Memory B cell (primary cell): ENCODE measurements around the gene PEG3.
A peak's percentile ranks its signal among the peaks of the same experiment; 100 is the strongest.
"Not testable (repeated sequence)": the region's sequence is repeated elsewhere in the genome, so short reads cannot be mapped to it uniquely, and the experiment has no call there.

Experiments
- ATAC-seq: fragments of 150-1000 bp; cut with Tn5 transposase; 2 replicates; pipeline ENCODE4 v1.10.0; 2021; ENCODE audit warnings: low read depth, mild to moderate bottlenecking, moderate library complexity
- DNase-seq, 2 donors: peaks; one replicate each; pipeline ENCODE4 v3.0.0; 2022; ENCODE audit warnings: low spot score in 2 of 2
- H3K27ac Mint-ChIP-seq: one replicate; pipeline ENCODE4 v1.8.0; 2022; ENCODE audit warnings: mild to moderate bottlenecking, moderate library complexity, mixed read lengths
- H3K27me3 Mint-ChIP-seq: one replicate; pipeline ENCODE4 v1.8.0; 2022; ENCODE audit warnings: mixed read lengths
- H3K36me3 Mint-ChIP-seq: one replicate; pipeline ENCODE4 v1.8.0; 2022; ENCODE audit warnings: mild to moderate bottlenecking, mixed read lengths
- H3K4me1 Mint-ChIP-seq: one replicate; pipeline ENCODE4 v1.8.0; 2022; ENCODE audit warnings: mixed read lengths
- H3K4me3 Mint-ChIP-seq: one replicate; pipeline ENCODE4 v1.8.0; 2022; ENCODE audit warnings: mild to moderate bottlenecking, moderate library complexity, mixed read lengths
- H3K9me3 Mint-ChIP-seq: one replicate; pipeline ENCODE4 v1.8.0; 2022; ENCODE audit warnings: mixed read lengths

Gene PEG3

DNA sequence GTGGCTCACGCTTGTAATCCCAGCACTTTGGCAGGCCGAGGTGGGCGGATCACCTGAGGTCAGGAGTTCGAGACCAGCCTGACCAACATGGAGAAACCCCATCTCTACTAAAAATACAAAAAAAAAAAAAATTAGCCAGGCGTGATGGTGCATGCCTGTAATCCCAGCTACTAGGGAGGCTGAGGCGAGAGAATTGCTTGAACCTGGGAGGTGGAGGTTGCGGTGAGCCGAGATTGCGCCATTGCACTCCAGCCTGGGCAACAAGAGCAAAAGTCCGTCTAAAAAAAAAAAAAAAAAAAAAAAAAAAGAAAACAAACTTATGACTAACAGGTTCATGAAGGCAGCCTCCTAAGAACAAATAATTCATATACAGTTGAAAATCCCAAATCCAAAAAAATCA lies 19.9 kb upstream of the PEG3 start:
- H3K4me3 Mint-ChIP-seq, H3K27ac Mint-ChIP-seq, H3K36me3 Mint-ChIP-seq, H3K9me3 Mint-ChIP-seq, ATAC-seq, H3K4me1 Mint-ChIP-seq, H3K27me3 Mint-ChIP-seq, DNase-seq: not testable (repeated sequence)

DNA sequence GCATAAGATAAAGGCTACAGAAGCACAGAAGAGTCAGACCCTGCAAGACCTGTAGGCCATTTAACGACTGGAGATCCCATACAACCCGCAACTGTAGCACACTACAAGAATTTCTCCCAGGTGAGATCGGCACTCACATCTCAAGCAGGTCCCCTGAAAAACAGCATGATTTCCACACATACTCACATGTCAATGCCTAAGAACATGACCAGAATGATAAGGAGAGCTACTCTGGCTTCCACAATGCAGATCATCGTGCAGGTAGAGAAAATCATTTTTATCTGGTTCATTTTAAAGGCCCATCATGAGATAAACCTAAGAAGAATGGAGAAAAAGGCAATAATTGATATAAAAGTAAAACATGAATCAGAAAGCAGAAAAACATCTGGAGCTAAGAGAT lies 17.5 kb upstream of the PEG3 start:
- H3K9me3 Mint-ChIP-seq = peaks cover 7% of the 10 kb centered on the region
- H3K4me1 Mint-ChIP-seq = no peaks in the 10 kb centered on the region

DNA sequence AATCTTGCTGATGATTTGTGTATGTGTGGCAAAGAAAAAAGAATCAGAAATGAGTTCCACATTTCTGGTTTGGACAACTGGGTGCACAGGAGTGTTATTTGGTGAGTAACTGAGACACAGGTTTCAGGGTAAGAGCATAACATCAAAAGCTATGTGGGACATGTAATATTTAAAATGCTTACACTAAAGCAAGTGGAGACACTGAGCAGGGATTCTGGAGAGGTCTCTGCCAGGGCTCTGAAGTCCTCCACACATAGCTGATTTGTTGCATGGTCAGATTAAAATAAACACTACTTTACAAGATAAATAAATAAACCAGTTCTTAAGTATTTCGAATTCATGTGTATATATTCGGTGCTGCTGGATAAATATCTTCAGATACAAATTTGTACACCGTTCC lies 16.3 kb upstream of the PEG3 start:
- DNase-seq = no peak

More for the DNA sequence above, 17.5 kb upstream of the PEG3 start:
- no peak for DNase-seq
- Mint-ChIP-seq H3K27me3 (peaks cover 1% of the 10 kb centered on the region), H3K4me3 (no peak overlapping the region), H3K36me3 (peaks cover 3% of the 10 kb centered on the region), H3K27ac (no peak overlapping the region)
- ATAC-seq = no peak

DNA sequence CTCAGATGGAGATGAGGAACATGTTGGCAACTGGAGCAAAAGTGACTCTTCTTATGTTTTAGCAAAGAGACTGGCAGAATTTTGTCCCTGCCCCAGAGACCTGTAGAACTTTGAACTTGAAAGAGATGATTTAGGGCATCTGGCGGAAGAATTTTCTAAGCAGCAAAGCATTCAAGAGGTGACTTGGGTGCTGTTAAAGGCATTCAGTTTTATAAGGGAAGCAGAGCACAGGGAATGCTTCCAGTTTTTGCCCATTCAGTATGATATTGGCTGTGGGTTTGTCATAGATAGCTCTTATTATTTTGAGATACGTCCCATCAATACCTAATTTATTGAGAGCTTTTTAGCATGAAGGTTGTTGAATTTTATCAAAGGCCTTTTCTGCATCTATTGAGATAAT lies 11.8 kb upstream of the PEG3 start:
- not testable (repeated sequence) for ATAC-seq, H3K27me3 Mint-ChIP-seq, H3K4me3 Mint-ChIP-seq, DNase-seq, H3K36me3 Mint-ChIP-seq, H3K27ac Mint-ChIP-seq, H3K4me1 Mint-ChIP-seq
- peaks cover 13% of the 10 kb centered on the region for H3K9me3 Mint-ChIP-seq

More for the DNA sequence above, 16.3 kb upstream of the PEG3 start:
- no peaks in the 10 kb centered on the region for H3K4me1 Mint-ChIP-seq
- H3K4me3 Mint-ChIP-seq = no peak overlapping the region
- peaks cover 1% of the 10 kb centered on the region for H3K27me3 Mint-ChIP-seq
- H3K9me3 Mint-ChIP-seq = peaks cover 9% of the 10 kb centered on the region
- no peak overlapping the region for H3K27ac Mint-ChIP-seq
- no peak for ATAC-seq
- H3K36me3 Mint-ChIP-seq = peaks cover 5% of the 10 kb centered on the region

DNA sequence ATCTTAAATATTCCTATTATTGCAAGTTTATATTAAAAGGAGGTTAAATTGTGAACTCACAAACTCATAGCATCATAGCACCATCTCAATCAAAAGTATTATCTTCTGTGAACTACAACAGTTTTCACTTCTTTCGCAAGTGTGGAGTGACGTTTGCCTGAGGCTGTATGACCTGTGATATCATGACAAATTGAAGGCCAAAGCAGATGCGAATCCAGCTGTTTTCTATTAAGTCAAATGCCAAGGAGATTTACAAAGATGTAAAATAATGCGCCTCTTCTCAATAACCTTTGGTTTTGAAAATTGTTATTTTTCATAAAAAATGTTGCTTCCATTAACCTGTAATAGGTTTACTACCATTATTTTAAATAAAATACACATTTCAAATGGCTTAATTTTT lies 7.6 kb upstream of the PEG3 start:
- ATAC-seq (no peak), DNase-seq (no peak)
- no peak overlapping the region for H3K4me3 Mint-ChIP-seq
- no peaks in the 10 kb centered on the region for H3K4me1 Mint-ChIP-seq
- H3K27me3 Mint-ChIP-seq = no peaks in the 10 kb centered on the region
- peaks cover 13% of the 10 kb centered on the region for H3K9me3 Mint-ChIP-seq
- no peak overlapping the region for H3K27ac Mint-ChIP-seq
- H3K36me3 Mint-ChIP-seq = peaks cover 2% of the 10 kb centered on the region

DNA sequence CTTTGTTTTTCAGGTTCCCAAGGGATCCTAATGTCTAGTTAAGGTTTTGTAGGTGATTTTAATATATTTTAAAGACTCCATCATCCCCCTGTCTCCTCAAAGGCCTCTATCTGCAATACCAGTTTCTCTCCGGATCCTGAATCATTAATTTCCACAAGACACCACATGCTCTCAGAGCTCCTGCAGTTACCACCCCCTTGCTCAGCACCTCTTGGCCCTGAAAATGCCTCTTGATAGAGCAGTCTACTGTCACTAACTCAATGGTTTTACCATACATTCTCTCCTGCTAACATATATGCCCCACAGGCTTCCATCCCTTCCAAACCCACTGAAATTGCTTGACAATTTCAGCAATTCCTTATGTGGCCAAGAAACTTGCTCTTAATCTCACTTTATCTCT lies 1.9 kb upstream of the PEG3 start:
- Mint-ChIP-seq H3K27me3 (peaks cover 6% of the 10 kb centered on the region), H3K4me1 (no peaks in the 10 kb centered on the region), H3K27ac (no peak overlapping the region), H3K36me3 (peaks cover 5% of the 10 kb centered on the region), H3K9me3 (peaks cover 11% of the 10 kb centered on the region), H3K4me3 (no peak overlapping the region)
- DNase-seq (no peak), ATAC-seq (no peak)

DNA sequence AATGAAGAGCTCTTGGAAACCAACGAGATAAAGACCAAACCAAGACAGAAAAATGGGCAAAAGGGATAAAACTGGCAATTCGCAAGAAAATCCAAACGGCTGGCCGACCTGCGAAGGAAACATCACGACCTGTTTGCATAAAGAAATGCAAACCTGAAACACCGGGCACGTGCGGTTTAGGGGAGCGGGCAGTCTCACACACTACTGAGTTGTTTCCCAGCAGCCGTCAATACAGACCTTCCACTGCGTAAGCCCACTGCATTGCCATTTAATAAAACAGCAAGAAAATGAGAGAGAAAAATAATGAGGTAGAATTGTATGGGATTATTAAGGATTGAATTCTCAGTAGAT lies 642 bp upstream of the PEG3 start:
- H3K4me3 Mint-ChIP-seq = no peak overlapping the region
- ATAC-seq (no peak), DNase-seq (no peak)
- H3K4me1 Mint-ChIP-seq = no peaks in the 10 kb centered on the region
- H3K27me3 Mint-ChIP-seq = peaks cover 6% of the 10 kb centered on the region
- H3K9me3 Mint-ChIP-seq = peaks cover 14% of the 10 kb centered on the region
- H3K27ac Mint-ChIP-seq = no peak overlapping the region
- peaks cover 5% of the 10 kb centered on the region for H3K36me3 Mint-ChIP-seq

DNA sequence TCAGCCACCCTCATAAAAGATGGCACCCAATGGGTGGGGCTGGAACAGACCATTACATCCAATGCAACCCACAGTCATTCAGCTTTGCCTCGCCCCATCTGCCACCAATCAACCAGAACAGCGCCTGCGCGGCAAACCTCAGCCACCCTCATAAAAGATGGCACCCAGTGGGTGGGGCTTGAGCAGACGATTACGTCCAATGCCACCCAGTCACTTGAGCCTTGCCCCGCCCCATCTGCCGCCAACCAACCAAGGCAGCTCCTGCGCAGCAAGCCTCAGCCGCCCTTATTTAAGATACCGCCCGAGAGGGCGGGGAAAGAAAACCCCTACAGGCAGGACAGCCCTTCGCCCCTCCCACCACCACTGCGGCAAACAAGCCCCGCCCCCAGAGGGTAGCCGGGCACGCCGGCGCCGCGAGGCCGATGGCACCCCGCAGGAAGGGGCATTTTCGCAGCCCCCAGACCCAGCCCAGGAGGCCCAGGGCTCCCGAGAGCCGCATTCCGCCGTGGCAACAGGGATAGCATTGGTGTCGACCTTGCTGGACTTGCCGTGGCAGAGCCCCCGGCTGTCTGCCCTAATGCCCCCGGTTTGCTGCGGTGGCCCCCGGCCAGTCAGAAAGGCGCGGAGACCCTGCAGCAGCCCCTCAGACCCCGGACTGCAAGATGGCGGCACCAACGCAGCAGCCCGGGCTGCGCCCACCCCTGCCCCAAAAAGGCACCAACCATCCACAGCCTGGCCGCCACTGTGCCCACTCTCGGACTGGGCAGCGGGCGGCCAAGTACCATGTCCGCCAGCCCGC lies 675 bp downstream of the PEG3 start:
- peaks cover 5% of the 10 kb centered on the region for H3K36me3 Mint-ChIP-seq
- ATAC-seq (no peak), DNase-seq (no peak)
- no peak overlapping the region for H3K27ac Mint-ChIP-seq
- peaks cover 21% of the 10 kb centered on the region for H3K9me3 Mint-ChIP-seq
- no peak overlapping the region for H3K4me3 Mint-ChIP-seq
- H3K4me1 Mint-ChIP-seq = no peaks in the 10 kb centered on the region
- peaks cover 6% of the 10 kb centered on the region for H3K27me3 Mint-ChIP-seq

DNA sequence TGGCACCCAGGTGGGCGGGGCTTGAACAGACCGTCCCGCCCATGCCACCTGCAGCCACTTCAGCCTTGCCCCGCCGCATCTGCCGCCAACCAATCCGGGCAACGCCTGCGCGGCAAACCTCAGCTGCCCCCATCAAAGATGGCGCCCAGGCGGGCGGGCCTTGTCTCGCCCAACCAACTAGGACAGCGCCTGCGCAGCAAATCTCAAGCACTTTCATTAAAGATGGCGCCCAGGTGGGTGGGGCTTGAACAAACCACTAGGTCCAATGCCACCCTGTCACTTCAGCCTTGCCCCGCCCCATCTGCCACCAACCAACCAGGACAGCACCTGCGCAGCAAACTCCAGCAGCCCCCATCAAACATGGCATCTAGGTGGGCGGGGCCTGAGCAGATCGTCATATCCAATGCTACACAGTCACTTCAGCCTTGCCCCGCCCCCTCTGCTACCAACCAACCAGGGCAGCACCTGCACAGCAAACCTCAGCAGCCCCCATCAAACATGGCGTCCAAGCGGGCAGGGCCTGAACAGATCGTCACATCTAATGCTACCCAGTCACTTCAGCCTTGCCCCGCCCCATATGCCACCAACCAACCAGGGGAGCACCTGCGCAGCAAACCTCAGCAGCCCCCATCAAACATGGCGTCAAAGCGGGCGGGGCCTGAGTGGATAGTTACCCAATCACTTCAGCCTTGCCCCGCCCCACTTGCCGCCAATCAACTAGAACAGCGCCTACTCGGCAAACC lies 1.4 kb downstream of the PEG3 start:
- no peaks in the 10 kb centered on the region for H3K4me1 Mint-ChIP-seq
- DNase-seq = no peak
- H3K27ac Mint-ChIP-seq = no peak overlapping the region
- H3K4me3 Mint-ChIP-seq = no peak overlapping the region
- peak; percentile 19 for ATAC-seq
- peaks cover 5% of the 10 kb centered on the region for H3K36me3 Mint-ChIP-seq
- H3K9me3 Mint-ChIP-seq = peaks cover 22% of the 10 kb centered on the region
- peaks cover 6% of the 10 kb centered on the region for H3K27me3 Mint-ChIP-seq

DNA sequence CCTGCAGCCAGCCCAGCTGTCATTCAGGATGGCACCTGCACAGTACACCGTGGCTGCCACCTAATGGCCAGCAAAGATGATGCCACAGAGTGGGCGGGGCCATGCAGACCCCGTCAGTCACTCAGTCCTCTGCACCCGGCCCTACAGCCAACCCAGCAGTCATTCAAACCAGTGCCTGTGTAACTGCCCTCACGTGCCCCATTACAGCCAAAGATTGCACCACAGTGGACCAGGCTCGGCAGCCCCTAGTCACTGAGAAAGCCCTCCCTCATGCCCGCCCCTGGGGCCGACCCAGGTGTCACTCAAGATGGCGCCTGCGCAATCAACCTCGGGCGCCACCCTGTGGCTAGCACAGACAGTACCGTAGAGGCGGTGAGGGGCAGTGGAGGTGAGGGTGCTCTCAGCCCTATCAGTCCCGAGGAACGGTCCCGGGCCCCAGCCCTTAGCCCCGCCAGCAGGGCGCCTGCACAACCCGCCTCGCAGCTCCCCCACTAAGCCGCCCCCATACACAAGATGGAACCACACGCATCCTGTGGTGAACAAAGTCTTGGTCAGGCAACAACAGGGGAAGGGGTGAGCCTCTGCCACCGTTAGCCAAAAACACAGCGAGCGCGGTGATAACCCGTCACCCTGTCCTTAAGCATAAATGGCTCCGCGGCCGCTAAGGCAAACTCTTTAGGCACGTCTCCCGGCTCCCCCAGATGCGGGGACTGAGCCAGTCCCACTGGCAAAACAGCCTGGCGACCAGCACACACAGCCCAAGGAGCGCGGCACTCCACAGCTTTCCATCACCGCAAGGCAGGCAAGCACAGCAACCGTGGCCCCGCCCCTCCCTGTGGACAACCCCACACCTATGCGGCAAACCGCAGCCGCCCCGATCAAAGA lies 2.3 kb downstream of the PEG3 start:
- ATAC-seq = no peak

DNA sequence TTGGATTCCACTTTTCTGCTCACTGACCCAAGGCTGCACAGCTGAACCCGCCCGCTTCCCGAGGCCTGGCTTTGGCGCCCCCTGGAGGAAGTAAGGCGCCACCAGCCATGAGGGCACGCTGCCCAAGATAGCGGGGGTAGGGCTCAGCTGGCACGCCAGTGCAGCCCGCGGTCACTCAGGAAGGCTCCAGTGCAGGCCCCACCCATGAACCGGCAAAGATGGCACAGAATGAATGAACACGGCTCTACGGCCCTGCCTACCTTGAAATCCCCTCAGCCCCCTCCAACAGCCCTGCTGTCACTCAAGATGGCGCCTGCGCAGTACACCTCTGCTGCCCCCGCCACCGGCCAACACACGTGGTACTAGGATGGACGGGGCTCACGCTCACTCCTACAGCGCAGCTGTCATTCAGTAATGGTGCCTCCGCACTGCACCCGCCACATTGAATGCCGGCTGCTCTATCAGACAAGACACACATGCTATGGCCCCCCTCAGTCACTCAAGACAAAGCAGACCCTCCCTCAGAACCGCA lies 3.0 kb downstream of the PEG3 start:
- Mint-ChIP-seq H3K4me3 (no peak overlapping the region), H3K27ac (no peak overlapping the region), H3K4me1 (no peaks in the 10 kb centered on the region), H3K36me3 (peaks cover 5% of the 10 kb centered on the region), H3K9me3 (peaks cover 23% of the 10 kb centered on the region), H3K27me3 (peaks cover 6% of the 10 kb centered on the region)
- ATAC-seq (no peak), DNase-seq (no peak)

More for the DNA sequence above, 2.3 kb downstream of the PEG3 start:
- peaks cover 23% of the 10 kb centered on the region for H3K9me3 Mint-ChIP-seq
- DNase-seq = no peak
- no peak overlapping the region for H3K27ac Mint-ChIP-seq
- no peaks in the 10 kb centered on the region for H3K4me1 Mint-ChIP-seq
- peaks cover 5% of the 10 kb centered on the region for H3K36me3 Mint-ChIP-seq
- H3K27me3 Mint-ChIP-seq = peaks cover 6% of the 10 kb centered on the region
- no peak overlapping the region for H3K4me3 Mint-ChIP-seq

DNA sequence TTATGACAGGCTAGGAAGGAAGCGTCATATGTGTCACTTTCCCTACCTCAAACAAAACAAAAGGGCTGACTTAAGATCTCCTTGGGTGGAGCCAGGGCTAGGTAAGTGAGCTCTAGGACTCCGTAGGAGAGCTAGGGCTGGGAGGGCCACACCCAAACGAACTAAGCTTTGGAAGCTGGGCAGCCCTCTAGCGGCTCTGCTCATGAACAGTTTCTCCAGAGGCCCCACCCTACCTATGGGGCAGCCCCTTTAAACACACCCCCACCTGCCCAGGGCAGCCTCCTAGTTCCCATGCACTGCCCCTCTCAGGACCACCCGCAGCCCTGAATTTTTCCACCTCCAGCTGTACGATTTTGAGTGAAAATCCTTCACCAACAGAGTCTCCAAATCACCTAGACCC lies 3.5 kb downstream of the PEG3 start:
- DNase-seq (no peak), ATAC-seq (no peak)
- Mint-ChIP-seq H3K36me3 (peaks cover 5% of the 10 kb centered on the region), H3K27me3 (peaks cover 6% of the 10 kb centered on the region), H3K27ac (no peak overlapping the region), H3K4me3 (no peak overlapping the region), H3K4me1 (no peaks in the 10 kb centered on the region), H3K9me3 (peaks cover 26% of the 10 kb centered on the region)

DNA sequence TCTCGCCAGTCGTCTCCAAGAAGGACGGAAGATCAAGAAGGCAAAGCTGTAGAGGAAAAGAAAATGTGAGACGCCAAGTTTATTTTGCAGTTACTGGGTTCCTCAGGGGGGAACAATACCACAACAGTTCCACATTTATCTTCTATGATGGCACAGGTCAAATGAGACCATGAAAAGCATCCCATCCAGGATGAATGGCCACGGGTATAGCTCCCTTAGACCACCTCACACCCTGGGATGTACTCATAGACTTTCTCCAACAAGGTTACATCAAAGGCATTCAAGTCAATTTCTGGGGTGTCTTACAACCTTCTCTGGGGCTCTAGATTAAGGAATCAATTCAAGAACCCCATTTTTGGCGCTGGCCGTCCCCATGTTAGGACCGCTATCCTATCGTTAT lies 4.5 kb downstream of the PEG3 start:
- H3K4me3 Mint-ChIP-seq = no peak overlapping the region
- H3K27me3 Mint-ChIP-seq = peaks cover 6% of the 10 kb centered on the region
- H3K36me3 Mint-ChIP-seq = peaks cover 5% of the 10 kb centered on the region
- H3K27ac Mint-ChIP-seq = no peak overlapping the region
- H3K4me1 Mint-ChIP-seq = no peaks in the 10 kb centered on the region
- peaks cover 24% of the 10 kb centered on the region for H3K9me3 Mint-ChIP-seq
- ATAC-seq (no peak), DNase-seq (no peak)

DNA sequence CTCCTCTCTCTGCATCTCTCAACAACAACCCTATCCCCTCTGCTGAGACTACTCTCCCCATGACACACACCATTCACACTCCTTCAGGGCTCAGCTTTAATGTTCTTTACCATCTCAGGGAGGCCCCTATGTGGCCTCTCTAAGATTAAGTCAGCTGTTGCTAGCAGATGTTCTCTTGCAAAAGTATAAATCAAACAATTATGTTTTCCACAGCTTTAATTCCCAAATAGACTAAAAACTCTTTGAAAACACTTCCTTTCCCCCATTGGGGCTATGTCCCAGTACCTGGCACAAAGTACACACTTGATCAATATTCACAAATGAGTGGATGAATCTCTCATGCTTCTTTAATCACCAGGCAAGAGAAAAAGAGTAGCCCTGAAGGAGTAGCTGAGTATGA lies 5.1 kb downstream of the PEG3 start:
- H3K36me3 Mint-ChIP-seq = peaks cover 3% of the 10 kb centered on the region
- no peak for DNase-seq
- H3K4me1 Mint-ChIP-seq = no peaks in the 10 kb centered on the region
- peaks cover 4% of the 10 kb centered on the region for H3K27me3 Mint-ChIP-seq
- peaks cover 22% of the 10 kb centered on the region for H3K9me3 Mint-ChIP-seq
- no peak overlapping the region for H3K27ac Mint-ChIP-seq
- no peak for ATAC-seq
- no peak overlapping the region for H3K4me3 Mint-ChIP-seq
